GM12875 (cell line): Measurements from ENCODE around the gene LYL1.

Source experiments
- H3K4me3 ChIP-seq: one replicate; pipeline ENCODE4 v1.5.1; 2011; ENCODE audit warnings: low read depth, low read length, control low read depth
- TF ChIP-seq, protein P1 (sequence below): IDR thresholded peaks from 2 replicates; pipeline ENCODE4 v1.5.1; 2011; ENCODE audit warnings: low read depth, mild to moderate bottlenecking, control low read depth, inconsistent platforms, low read length, moderate library complexity, borderline replicate concordance; ENCODE audit not compliant: insufficient read depth

The LYL1 gene

DNA sequence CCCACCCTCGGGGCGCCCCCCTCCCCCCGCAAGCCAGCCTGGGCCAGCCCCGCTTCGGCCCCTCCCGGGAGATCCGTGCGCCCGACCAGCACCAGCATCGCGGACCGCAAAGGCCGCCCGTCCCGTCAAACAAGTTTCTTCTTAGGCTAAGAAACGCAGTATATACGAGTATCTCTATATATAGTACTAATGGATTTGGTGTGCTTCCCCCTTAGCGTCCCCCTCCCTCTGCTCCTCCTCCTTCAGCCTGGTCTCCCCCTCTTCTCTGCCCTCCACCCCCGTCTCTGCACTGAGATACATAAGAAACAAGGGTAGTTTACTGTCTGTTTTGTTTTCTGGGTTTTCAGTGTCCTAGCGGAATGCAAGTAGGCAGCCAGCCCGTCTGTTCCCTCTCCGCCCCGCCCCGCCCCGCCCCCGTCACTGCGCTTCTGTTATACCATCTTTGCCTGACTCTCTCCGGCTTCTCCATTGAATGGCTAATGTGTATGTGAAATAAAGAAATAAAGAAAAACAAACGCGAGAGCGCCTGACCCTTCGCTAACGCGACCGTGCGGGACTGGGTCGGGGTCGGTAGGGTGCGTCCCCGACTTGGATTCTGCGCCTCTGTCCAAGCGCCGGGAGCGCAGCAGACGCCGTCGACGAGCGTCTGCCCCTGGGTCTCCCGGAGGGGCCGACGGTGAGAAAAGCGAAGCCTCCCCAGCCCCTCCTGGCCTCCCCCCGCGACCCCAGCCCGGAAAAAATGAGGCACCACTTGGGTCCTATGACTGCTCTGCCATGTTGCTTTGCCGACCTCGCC lies 4.2 kb downstream of the LYL1 start:
- H3K4me3 ChIP-seq: peak overlapping the region; percentile 40
- TF ChIP-seq, protein P1, sequence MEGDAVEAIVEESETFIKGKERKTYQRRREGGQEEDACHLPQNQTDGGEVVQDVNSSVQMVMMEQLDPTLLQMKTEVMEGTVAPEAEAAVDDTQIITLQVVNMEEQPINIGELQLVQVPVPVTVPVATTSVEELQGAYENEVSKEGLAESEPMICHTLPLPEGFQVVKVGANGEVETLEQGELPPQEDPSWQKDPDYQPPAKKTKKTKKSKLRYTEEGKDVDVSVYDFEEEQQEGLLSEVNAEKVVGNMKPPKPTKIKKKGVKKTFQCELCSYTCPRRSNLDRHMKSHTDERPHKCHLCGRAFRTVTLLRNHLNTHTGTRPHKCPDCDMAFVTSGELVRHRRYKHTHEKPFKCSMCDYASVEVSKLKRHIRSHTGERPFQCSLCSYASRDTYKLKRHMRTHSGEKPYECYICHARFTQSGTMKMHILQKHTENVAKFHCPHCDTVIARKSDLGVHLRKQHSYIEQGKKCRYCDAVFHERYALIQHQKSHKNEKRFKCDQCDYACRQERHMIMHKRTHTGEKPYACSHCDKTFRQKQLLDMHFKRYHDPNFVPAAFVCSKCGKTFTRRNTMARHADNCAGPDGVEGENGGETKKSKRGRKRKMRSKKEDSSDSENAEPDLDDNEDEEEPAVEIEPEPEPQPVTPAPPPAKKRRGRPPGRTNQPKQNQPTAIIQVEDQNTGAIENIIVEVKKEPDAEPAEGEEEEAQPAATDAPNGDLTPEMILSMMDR: no peak

GRCh38 chr19:13097463-13098258 lies 5.0 kb downstream of the LYL1 start:
- H3K4me3 ChIP-seq: peak overlapping the region; percentile 16
- TF ChIP-seq, protein P1: no peak

GRCh38 chr19:13097033-13097462 lies 5.6 kb downstream of the LYL1 start:
- TF ChIP-seq, protein P1: no peak
- H3K4me3 ChIP-seq: no peak overlapping the region

GRCh38 chr19:13095934-13096927 lies 6.4 kb downstream of the LYL1 start:
- TF ChIP-seq, protein P1: peak; percentile 26; the same call in 1 of the 2 replicates
- peak overlapping the region; percentile 7 for H3K4me3 ChIP-seq

DNA sequence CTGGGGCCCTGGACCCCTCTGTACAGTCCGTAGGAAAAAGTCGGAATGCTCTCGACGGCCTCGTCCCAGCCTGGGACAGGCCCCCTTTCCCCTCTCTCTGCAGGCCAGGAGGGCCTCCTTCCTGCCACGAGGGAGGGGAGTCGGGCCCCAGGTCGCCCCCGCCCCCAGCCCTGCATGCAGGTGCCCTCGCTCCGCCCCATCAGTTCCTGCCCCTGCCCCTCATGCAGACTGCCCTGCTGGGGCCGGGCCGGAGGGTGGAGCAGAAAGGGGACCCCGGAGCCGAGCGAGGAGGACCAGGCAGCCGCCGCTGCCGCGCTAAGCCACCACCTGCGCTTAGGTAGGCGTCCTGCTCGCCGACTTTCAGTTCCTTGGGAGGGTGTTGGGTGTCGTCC lies 7.3 kb downstream of the LYL1 start:
- TF ChIP-seq, protein P1: no peak
- H3K4me3 ChIP-seq: peak overlapping the region; percentile 14

DNA sequence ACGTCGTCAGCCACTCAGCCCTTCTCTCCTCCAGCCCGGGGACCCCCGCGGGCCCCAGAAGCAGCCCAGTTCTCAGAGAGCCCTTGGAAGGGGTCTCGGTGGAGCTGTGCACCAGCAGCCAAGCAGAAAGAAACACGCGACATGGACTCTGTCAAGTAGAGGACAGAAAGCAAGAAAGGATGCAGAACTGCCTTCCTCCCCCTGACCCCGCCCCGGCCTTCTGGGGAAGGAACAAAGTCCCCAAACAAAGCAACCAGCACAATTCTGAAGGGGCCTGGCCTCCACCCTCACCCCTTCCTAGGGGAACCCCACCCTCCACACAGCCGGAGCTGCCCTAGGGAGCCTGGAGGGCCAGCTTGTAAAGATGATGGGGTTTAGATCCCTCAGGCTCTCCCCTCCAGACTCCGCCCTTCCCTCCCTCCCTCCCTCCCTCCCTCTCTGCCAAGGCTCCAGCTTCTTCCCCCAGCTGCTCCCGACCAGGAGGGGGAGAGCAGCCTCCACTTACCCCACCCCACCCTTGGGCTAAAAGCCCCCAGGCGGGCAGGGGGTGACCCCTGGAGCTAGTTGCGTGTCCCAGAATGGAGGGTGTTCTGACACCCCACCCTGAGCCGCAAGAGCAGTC lies 7.8 kb downstream of the LYL1 start:
- peak overlapping the region; percentile 14 for H3K4me3 ChIP-seq
- TF ChIP-seq, protein P1: no peak
